Stimulated activated CD4-positive, alpha-beta T cell treated with anti-CD3 and anti-CD28 coated beads, Interleukin-1b, Interleukin-23, amount 100 ng/mL, for 24 hours (primary cell): ENCODE measurements around the gene RFX1.
"Not testable (repeated sequence)": the region's sequence is repeated elsewhere in the genome, so short reads cannot be mapped to it uniquely, and the experiment has no call there.

Source experiments
- DNase-seq, 4 experiments: peaks; one replicate each; pipeline ENCODE4 v3.0.0-alpha.2; 2020; ENCODE audit warnings: low read depth in 4 of 4, low spot score in 1 of 4

Gene RFX1

GRCh38 chr19:14006085-14006765, at the start of gene RFX1:
Gene RFX1, minus strand, starts transcription at chr19:14006320. Its CDS starts 12,477 bp downstream, at chr19:13993843.
- peak; percentile 99 to 100 (median 100) for DNase-seq

- no peak for DNase-seq
Measured at GRCh38 chr19:14055396-14055795, 49.3 kb upstream of the RFX1 start.

- DNase-seq, result no peak
Measured at GRCh38 chr19:14054721-14055120, 48.6 kb upstream of the RFX1 start.

- DNase-seq, result no peak
Measured at GRCh38 chr19:14054099-14054498, 48.0 kb upstream of the RFX1 start.

GRCh38 chr19:14053500-14053899, 47.4 kb upstream of the RFX1 start:
- DNase-seq, result no peak

GRCh38 chr19:14053032-14053431, 46.9 kb upstream of the RFX1 start:
- no peak for DNase-seq

- DNase-seq, result no peak
Measured at GRCh38 chr19:14052470-14052869, 46.4 kb upstream of the RFX1 start.

- no peak for DNase-seq
Measured at GRCh38 chr19:14051980-14052379, 45.9 kb upstream of the RFX1 start.

- DNase-seq, result not testable (repeated sequence)
Measured at GRCh38 chr19:14050961-14051360, 44.8 kb upstream of the RFX1 start.

GRCh38 chr19:14050512-14050911, 44.4 kb upstream of the RFX1 start:
- DNase-seq, result no peak

GRCh38 chr19:14048443-14049153, 42.5 kb upstream of the RFX1 start:
- DNase-seq, result peak; percentile 50 to 72 (median 65)

GRCh38 chr19:14047866-14048265, 41.7 kb upstream of the RFX1 start:
- DNase-seq, result not testable (repeated sequence)

GRCh38 chr19:14042659-14043608, 36.8 kb upstream of the RFX1 start:
- DNase-seq, result not testable (repeated sequence)

- DNase-seq, result no peak
Measured at GRCh38 chr19:14039181-14039580, 33.1 kb upstream of the RFX1 start.

- DNase-seq, result no peak
Measured at GRCh38 chr19:14035706-14036105, 29.6 kb upstream of the RFX1 start.

- DNase-seq, result not testable (repeated sequence)
Measured at GRCh38 chr19:14035159-14035558, 29.0 kb upstream of the RFX1 start.

GRCh38 chr19:14033946-14034345, 27.8 kb upstream of the RFX1 start:
- no peak for DNase-seq

GRCh38 chr19:14031719-14032480, 25.8 kb upstream of the RFX1 start, which contains the start of gene IL27RA:
Gene IL27RA, plus strand, starts transcription at chr19:14031762. Its CDS starts 111 bp downstream, at chr19:14031873.
- DNase-seq, result peak; percentile 38 to 68 (median 56)

- DNase-seq, result peak in 1 of 4 experiments; percentile 38
Measured at GRCh38 chr19:14030997-14031718, 25.0 kb upstream of the RFX1 start.

GRCh38 chr19:14028901-14029300, 22.8 kb upstream of the RFX1 start:
- no peak for DNase-seq
